NCI-H345 treated with DMSO at 0.1 percent for 48 hours (cell line): ENCODE measurements around the gene FGB.

Source experiments
- DNase-seq: peaks from one replicate; lab custom pipeline; 2025; ENCODE audit not compliant: unreplicated experiment; lab: John Stamatoyannopoulos, UW

The FGB gene

DNA sequence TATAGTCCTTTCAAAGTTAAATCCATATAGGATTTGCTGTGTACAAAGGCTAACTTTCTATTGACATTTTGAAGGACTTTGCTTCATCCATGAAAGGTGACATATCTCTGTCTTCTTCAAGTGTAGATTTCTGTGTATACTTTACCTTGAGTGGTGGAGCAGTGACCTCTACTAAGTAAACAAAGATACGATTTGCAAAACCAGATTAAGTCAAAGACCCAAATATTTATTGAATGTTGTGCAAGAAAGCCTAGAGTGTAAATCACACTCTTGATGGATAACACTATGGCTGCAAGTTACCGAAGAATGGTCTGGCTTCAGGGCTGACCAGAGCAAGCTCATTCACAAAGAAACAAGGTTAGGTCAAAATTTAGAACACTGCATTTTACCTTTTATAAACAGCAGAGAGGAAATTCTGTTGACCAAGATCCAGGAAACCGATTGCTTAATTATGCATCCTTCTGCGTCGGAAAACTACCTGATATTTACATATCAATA, 55.1 kb downstream of the FGB start:
- no peak for DNase-seq

- DNase-seq: peak; percentile 7
These were observed 56.0 kb downstream of the FGB start for GRCh38 chr4:154618708-154619315.

DNA sequence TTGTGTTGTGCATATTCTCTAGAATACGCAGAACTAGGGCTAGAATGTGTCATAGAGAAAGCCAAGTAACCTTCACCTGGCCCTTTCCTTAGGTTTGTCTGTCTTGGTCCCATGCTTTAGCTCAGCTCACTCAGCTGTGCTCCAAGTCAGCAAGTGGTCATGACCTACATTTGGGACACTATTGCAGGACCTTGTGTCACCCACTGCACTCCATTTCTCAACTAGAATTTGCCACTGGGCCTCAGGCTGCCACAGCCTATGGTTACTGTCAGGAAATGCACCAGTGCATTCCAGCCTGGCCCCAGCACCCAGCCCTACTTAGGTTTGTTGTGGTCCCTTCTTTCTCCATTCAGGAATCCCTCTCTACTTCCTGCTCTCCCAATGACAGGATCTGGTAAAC, 57.3 kb downstream of the FGB start:
- no peak for DNase-seq
